K562 (cell line): ENCODE measurements around the gene MIEN1.

Source experiments
- EZH2 ChIP-seq: IDR thresholded peaks from 2 replicates; pipeline ENCODE4 v1.6.1; 2012; ENCODE audit warnings: low read depth, mild to moderate bottlenecking, inconsistent platforms, low read length, borderline replicate concordance
- GATA2 ChIP-seq: sonication (generic); formaldehyde crosslinking; IDR thresholded peaks from 2 replicates; pipeline ENCODE4 v1.4.0; 2020; ENCODE audit warnings: mild to moderate bottlenecking, missing genetic modification reagents
- GATAD2B ChIP-seq: fragments of 450-650 bp; IDR thresholded peaks from 2 replicates; pipeline ENCODE4 v1.6.1; 2017; ENCODE audit warnings: mild to moderate bottlenecking, borderline replicate concordance
- HDAC1 ChIP-seq, 2 experiments: fragments of 450-650 bp; IDR thresholded peaks; 2 replicates each; pipeline ENCODE4 v1.6.1; 2016 to 2017; ENCODE audit warnings: inconsistent platforms in 1 of 2, mild to moderate bottlenecking in 1 of 2, moderate library complexity in 1 of 2
- KAT7 ChIP-seq: sonication (generic); formaldehyde crosslinking; IDR thresholded peaks from 2 replicates; pipeline ENCODE4 v1.8.0; 2022; ENCODE audit warnings: missing genetic modification reagents, mild to moderate bottlenecking, borderline replicate concordance
- PTBP1 ChIP-seq: fragments of 200-400 bp; formaldehyde crosslinking; IDR thresholded peaks from 2 replicates; pipeline ENCODE4 v1.6.1; 2017; ENCODE audit warnings: low read depth, low read length
- TARDBP ChIP-seq: fragments of 450-650 bp; IDR thresholded peaks from 2 replicates; pipeline ENCODE4 v1.6.1; 2016
- ZBTB49 ChIP-seq: sonication (generic); formaldehyde crosslinking; IDR thresholded peaks from 2 replicates; pipeline ENCODE4 v1.8.0; 2022; ENCODE audit warnings: missing genetic modification reagents, mild to moderate bottlenecking, borderline replicate concordance
- ZNF12 ChIP-seq: sonication (generic); formaldehyde crosslinking; IDR thresholded peaks from 2 replicates; pipeline ENCODE4 v1.4.0; 2020; ENCODE audit warnings: mild to moderate bottlenecking, missing genetic modification reagents
- ZNF282 ChIP-seq: sonication (generic); formaldehyde crosslinking; IDR thresholded peaks from 2 replicates; pipeline ENCODE4 v1.8.1; 2023; ENCODE audit warnings: missing genetic modification reagents

GRCh38 chr17:39701784-39702422 is 28.4 kb downstream of the MIEN1 start:
- TF ChIP-seq ZNF12 (CRISPR knock-in tag) (no peak), TARDBP (no peak), KAT7 (CRISPR knock-in tag) (no peak), PTBP1 (no peak), ZNF282 (CRISPR knock-in tag) (no peak), GATA2 (CRISPR knock-in tag) (no peak), HDAC1 (IDR thresholded peaks at IDR 0.05) (no peak), ZBTB49 (CRISPR knock-in tag) (no peak), EZH2 (no peak), GATAD2B (no peak)
